ENCODE results near the gene HIC1.
"Not testable (repeated sequence)": the region's sequence is repeated elsewhere in the genome, so short reads cannot be mapped to it uniquely, and the experiment has no call there.

Gene HIC1

GRCh38 chr17:2054512-2055291 is at the start of gene HIC1:
Gene HIC1, plus strand, starts transcription at chr17:2055103. Its CDS starts 1,588 bp downstream, at chr17:2056691.
- DNase-seq, result peak; percentile 79

- no peak for DNase-seq
Observed at GRCh38 chr17:2008332-2009126, 46.4 kb upstream of the HIC1 start.

- DNase-seq, result no peak
Observed at GRCh38 chr17:2009737-2010136, 45.2 kb upstream of the HIC1 start.

GRCh38 chr17:2011411-2012371 is 43.2 kb upstream of the HIC1 start:
- DNase-seq, result peak; percentile 71

- DNase-seq, result no peak
Observed at GRCh38 chr17:2012499-2012898, 42.4 kb upstream of the HIC1 start.

- not testable (repeated sequence) for DNase-seq
Observed at GRCh38 chr17:2013220-2013993, 41.5 kb upstream of the HIC1 start.

GRCh38 chr17:2013994-2014317 is 40.9 kb upstream of the HIC1 start:
- no peak for DNase-seq

GRCh38 chr17:2015314-2015713 is 39.6 kb upstream of the HIC1 start:
- DNase-seq, result no peak

GRCh38 chr17:2016494-2016893 is 38.4 kb upstream of the HIC1 start:
- no peak for DNase-seq

- no peak for DNase-seq
Observed at GRCh38 chr17:2017274-2017941, 37.5 kb upstream of the HIC1 start.

- DNase-seq, result no peak
Observed at GRCh38 chr17:2018716-2019510, 36.0 kb upstream of the HIC1 start.

GRCh38 chr17:2019723-2020122 is 35.2 kb upstream of the HIC1 start:
- DNase-seq, result no peak

- DNase-seq, result no peak
Observed at GRCh38 chr17:2020721-2021120, 34.2 kb upstream of the HIC1 start.

- no peak for DNase-seq
Observed at GRCh38 chr17:2022647-2023240, 32.2 kb upstream of the HIC1 start.

- no peak for DNase-seq
Observed at GRCh38 chr17:2023256-2023655, 31.6 kb upstream of the HIC1 start.

GRCh38 chr17:2023692-2024571 is 31.0 kb upstream of the HIC1 start:
- peak; percentile 37 for DNase-seq

- DNase-seq, result no peak
Observed at GRCh38 chr17:2024572-2025219, 30.2 kb upstream of the HIC1 start.

- DNase-seq, result peak; percentile 45
Observed at GRCh38 chr17:2025220-2025621, 29.7 kb upstream of the HIC1 start, which contains the start of gene RTN4RL1. Gene RTN4RL1, minus strand, starts transcription at chr17:2025334. Its CDS starts 469 bp downstream, at chr17:2024865.

Measured in fibroblast of upper back skin (primary cell).